PC-9 (cell line): Measurements from ENCODE around the gene CNNM3.

Source experiments
- EZH2 ChIP-seq: fragments of 200-600 bp; sonication (generic); IDR thresholded peaks from 2 replicates; pipeline ENCODE4 v1.8.0; 2017; ENCODE audit warnings: antibody characterized with exemption, low read depth
- TF ChIP-seq, protein P1 (sequence below): fragments of 200-600 bp; sonication (generic); conservative IDR thresholded peaks from 2 replicates; pipeline ENCODE4 v1.6.1; 2017; ENCODE audit warnings: mixed run types, antibody characterized with exemption, mild to moderate bottlenecking, moderate library complexity

DNA sequence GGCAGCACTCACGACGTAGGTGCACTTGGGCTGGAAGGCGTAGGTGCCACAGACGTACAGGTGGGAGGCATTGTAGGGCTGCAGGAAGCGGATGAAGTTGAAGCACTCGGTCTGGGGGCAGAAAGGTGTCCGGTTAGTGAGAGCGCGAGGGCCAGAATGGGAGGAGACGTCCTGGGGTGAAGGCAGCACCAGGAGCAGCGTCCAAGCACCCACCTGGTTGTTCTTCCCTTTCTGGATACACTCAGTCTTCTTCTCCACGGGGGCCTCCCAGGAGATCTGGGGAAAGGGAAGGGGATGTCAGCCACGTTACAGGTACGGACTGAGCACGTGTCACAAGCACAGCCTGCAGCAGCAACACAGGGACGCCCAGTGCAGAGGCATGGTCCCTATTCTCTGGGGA lies 49.6 kb downstream of the CNNM3 start:
- TF ChIP-seq, protein P1, sequence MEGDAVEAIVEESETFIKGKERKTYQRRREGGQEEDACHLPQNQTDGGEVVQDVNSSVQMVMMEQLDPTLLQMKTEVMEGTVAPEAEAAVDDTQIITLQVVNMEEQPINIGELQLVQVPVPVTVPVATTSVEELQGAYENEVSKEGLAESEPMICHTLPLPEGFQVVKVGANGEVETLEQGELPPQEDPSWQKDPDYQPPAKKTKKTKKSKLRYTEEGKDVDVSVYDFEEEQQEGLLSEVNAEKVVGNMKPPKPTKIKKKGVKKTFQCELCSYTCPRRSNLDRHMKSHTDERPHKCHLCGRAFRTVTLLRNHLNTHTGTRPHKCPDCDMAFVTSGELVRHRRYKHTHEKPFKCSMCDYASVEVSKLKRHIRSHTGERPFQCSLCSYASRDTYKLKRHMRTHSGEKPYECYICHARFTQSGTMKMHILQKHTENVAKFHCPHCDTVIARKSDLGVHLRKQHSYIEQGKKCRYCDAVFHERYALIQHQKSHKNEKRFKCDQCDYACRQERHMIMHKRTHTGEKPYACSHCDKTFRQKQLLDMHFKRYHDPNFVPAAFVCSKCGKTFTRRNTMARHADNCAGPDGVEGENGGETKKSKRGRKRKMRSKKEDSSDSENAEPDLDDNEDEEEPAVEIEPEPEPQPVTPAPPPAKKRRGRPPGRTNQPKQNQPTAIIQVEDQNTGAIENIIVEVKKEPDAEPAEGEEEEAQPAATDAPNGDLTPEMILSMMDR = no peak
- TF ChIP-seq EZH2 = no peak
